Fibroblast of mammary gland (primary cell): ENCODE results near the gene TRDN.

Experiments
- DNase-seq: peaks from one replicate; pipeline ENCODE4 v3.0.0-alpha.2; 2010; ENCODE audit warnings: low read depth
- H3K4me3 ChIP-seq: 2 replicates; pipeline ENCODE4 v1.5.1; 2011; ENCODE audit warnings: low read depth, mild to moderate bottlenecking, low read length, moderate library complexity; ENCODE audit not compliant: control insufficient read depth
- TF ChIP-seq, protein P1 (sequence below): conservative IDR thresholded peaks from 2 replicates; pipeline ENCODE4 v1.5.1; 2011; ENCODE audit warnings: low read depth, low read length, inconsistent platforms; ENCODE audit not compliant: control insufficient read depth, insufficient read depth

Gene TRDN

DNA sequence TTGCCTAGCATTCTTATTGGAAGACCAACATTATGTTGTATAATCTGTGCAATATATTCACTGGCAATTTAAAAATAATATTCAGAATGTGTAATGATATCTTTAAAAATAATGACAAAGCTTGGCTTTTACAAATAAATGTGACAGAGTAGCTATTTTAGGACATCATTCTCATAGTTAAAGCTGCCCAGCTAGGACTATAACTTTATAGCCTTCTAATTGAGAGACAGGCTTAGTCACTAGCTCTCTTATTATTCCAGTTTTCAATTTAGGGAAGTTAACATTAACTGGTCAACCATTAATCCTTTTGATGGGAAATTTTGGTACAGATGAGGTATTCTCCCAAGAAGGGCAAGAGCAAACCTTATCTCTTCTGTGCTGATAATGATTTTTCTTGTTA lies 443.5 kb downstream of the TRDN start:
- H3K4me3 ChIP-seq = no peak overlapping the region
- no peak for DNase-seq
- TF ChIP-seq, protein P1, sequence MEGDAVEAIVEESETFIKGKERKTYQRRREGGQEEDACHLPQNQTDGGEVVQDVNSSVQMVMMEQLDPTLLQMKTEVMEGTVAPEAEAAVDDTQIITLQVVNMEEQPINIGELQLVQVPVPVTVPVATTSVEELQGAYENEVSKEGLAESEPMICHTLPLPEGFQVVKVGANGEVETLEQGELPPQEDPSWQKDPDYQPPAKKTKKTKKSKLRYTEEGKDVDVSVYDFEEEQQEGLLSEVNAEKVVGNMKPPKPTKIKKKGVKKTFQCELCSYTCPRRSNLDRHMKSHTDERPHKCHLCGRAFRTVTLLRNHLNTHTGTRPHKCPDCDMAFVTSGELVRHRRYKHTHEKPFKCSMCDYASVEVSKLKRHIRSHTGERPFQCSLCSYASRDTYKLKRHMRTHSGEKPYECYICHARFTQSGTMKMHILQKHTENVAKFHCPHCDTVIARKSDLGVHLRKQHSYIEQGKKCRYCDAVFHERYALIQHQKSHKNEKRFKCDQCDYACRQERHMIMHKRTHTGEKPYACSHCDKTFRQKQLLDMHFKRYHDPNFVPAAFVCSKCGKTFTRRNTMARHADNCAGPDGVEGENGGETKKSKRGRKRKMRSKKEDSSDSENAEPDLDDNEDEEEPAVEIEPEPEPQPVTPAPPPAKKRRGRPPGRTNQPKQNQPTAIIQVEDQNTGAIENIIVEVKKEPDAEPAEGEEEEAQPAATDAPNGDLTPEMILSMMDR = no peak

DNA sequence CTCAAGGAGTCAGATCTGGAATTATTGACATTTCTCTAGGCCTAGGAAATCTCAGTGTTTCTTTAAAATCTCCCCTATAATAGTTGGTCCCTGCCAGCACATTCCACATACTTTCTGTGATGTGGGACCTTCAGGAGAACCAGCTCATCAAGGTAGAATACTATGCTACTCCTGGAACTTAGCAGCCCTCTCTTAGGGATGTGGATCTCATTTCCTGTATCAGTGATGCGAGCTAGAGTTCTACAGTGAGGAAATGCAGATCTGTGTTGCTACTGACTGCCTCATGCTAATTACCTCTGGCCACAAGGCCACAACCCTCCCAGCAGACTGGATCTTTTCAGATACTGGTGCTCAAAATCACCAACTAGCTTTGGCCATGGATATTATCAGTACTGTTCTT lies 446.9 kb downstream of the TRDN start:
- no peak for DNase-seq
- TF ChIP-seq, protein P1 = no peak
- no peak overlapping the region for H3K4me3 ChIP-seq

DNA sequence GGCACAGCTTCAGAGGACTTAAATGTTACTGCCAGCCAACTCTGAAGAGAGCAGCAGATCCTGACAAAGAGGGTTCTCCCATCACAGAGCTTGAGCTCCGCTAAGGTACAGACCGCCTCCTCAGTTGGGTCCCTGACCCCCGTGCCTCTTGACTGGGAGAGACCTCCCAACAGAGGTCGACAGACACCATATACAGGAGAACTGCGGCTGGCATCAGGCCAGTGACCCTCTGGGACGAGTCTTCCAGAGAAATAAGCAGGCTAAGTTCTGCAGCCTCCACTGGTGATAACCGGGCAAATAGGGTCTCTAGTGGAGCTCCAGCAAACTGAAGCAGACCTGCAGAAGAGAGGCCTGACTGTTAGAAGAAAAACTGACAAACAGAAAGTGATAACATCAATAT lies 453.8 kb downstream of the TRDN start:
- H3K4me3 ChIP-seq = no peak overlapping the region
- DNase-seq = no peak
- TF ChIP-seq, protein P1 = no peak

DNA sequence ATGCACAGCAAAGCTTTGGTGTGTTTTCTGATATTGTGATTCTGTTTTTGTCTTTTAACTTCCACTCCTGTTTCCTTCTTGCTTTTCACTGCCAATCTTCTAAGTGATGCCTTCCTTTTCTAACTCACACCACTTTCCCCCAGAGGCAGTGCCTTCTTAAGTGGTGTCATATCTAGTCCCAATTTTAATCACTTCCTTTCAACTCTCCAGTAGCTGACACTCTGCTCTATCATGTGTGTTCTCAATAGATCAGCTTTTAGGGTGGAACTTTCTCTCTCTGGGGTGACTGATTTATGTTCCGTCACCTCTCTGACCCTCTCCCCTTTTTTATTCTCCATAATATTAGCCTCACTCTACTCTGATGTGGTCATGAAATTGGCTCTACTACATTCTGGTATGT lies 460.0 kb downstream of the TRDN start:
- DNase-seq = no peak
- TF ChIP-seq, protein P1 = no peak
- no peak overlapping the region for H3K4me3 ChIP-seq

DNA sequence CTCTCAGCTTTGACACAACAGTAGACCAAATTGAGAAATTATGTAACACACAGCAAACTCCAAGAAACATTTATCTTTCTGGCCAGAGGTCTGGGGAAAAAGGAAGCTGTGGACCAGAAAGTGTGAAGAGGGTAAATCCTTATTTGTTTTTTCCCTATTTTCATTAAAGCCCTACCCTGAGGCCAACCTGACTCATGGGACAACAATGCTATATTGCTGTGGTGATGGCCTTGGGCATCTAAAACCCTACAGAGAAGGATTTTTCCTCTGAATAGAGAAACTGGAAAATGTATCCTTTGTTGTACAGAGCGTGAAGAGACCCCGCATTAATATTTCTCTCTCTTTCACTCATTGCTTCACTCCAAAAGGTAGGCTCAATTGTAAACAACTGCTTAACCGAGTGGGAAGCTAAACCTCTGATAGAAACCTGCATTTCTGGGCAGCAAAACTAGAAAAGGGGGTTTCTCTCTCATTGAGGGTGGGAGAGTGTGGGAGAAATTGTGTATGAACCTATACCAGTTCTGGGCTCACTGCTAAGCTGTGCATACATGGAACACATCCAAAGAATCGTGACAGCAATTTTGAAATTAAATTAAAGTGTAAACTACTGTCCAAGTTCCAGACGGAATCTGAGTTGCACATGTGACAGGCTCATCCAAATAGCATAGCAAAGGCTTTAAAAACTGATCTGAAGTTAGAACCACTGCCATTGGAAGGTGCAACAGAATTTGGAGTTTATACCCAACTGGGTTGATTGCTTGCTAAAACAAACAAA lies 465.2 kb downstream of the TRDN start:
- TF ChIP-seq, protein P1 = no peak
- H3K4me3 ChIP-seq = no peak overlapping the region
- no peak for DNase-seq

DNA sequence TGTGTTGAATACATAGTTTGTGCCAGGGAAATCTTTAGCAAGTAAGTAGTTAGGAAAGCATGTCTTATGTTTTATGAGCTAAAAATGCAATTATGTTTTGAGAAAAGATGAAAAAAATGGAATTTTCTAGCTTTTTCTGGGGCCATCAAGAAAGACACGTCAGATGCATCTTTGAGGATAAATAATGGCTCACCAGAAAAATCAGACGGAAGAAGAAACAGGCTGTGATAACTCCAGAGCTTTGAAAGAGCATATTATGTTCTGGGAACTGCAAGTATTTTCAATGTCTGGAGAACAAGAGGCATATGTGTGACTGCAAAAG lies 467.0 kb downstream of the TRDN start:
- H3K4me3 ChIP-seq = no peak overlapping the region
- no peak for DNase-seq
- TF ChIP-seq, protein P1 = no peak
